ENCODE results near the gene PRKCE.

The PRKCE gene

DNA sequence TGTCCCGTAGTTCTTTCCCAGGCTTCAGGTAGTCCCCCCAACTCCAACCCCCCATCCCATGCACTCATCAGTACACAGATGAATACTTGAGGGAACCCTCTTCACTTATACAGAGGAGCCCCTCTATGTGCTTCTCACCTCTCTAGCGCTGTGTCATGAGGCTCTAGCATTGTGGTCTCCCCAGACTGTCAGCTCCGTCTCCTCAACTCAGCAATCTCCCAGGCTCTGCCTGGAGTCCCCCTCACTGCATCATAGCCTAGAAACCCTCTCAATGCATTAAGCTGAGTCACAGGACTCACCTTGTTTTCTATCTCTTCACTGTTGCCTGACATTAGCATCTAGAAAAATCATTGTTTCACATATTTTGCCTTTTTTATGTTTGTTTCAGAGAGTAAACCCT, 20.2 kb upstream of the PRKCE start:
- no peak for DNase-seq (ENCODE audit: insufficient read length, low spot score)
- FAIRE-seq = no peak

DNA sequence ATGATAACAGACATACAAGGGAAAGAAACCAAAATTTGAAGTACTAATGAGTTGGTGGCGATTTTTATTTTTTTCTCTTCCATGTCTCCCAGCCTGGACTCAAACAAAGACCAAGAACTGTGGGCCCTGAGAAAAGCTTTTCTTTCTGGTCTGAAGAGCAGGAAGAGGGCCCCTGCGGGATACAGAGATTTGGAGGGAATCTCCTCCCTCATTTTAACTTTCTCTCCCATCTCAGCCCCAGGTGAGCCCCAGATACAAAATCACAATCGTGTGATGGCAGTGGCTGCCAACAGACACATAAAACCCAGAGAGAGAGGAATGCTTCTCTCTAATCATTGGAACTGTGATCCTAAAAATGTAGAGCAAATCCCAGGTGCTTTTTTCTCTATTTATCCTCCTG, 19.5 kb upstream of the PRKCE start:
- no peak for FAIRE-seq
- DNase-seq (ENCODE audit: insufficient read length, low spot score) = no peak

DNA sequence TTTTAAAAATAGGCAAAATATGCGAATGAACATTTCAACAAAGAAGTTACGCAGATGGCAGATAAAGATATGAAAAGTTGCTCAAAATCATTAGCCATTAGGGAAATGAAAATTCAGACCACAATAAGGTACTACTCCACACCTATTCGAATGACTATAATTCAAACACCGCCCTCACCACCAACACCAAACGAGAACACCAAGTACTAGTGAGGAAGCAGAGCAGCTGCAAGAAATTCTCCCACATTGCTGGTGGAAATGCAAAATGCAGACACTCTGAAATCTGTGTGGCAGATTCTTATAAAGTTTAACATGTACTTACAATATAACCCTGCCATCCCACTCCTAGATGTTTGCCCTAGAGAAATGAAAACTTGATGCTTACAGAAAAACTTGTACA, 17.3 kb upstream of the PRKCE start:
- DNase-seq (ENCODE audit: insufficient read length, low spot score) (no peak), FAIRE-seq (no peak)

DNA sequence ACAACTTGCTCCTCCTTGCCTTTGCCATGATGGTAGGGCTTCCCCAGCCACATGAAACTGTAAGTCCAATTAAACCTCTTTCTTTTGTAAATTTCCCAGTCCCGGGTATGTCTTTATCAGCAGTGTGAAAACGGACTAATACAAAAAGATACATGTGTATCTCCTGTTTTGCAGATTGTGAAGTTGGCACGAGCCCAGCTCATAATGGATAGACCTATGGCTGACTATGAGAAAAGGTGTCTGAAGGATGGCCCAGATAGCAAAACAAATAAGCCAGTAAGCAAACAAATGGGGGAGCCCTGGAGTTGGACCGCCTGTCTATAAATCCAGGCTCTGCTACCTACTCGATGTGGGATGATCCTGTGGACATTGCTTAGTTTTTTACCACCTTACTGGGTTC, 15.5 kb upstream of the PRKCE start:
- DNase-seq (ENCODE audit: insufficient read length, low spot score) = no peak
- FAIRE-seq = no peak

DNA sequence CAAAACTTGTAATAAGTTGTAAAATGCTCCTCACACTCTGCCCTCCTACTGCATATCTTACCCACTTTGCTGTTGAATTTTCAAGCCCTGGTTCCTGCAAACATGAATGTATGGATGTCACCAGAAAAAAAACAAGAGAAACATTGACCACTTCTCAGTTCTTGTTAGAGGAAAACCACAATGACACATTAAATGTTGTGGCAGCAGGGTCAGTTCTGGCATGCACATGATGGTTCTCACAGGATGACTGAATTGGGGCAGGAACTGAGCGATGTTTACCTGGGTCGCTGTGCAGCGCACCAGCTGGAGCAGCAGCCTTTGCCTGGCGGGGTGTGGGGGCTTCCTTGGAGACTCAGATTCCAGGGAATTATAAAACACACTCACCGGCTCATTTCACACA, 14.0 kb upstream of the PRKCE start:
- DNase-seq (ENCODE audit: insufficient read length, low spot score) (no peak), FAIRE-seq (no peak)

DNA sequence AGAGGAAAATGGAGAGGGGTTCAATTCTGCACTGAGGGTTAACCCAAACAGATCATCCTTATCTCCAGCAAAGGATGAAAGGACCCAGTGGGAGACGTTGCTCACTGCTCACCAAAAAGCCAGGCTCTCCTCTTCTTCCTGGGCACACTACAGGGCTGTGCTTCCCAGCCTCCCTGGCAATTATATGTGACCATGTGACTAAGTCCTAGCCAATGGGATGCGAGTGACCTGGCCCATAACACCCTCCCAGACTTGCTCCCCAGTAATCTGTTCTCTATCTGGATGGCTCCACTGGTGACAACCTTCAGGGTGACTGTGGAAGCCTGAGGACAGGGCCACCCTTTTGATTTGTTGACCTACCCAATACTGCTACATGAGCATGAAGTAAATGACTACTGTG, 10.9 kb upstream of the PRKCE start:
- no peak for FAIRE-seq
- no peak for DNase-seq (ENCODE audit: insufficient read length, low spot score)

DNA sequence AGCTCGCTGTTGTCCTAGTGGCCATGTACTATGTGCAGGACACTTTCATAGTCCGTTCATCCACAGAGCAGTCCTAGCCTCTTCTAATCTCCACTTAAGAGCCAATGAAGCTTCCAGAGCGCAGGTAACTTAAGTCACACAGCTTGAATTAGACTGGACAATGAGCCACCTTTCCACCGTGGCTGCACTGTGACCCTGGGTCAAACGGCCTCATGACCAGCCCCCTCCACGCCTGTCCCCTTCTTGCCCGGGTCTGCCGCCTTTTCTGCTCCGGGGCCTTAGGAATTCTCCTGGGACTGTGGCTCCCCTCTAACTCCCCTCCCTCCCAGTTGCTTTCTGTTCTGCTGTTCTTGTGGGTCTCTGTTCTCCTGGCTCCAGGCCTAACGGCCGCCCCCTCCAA, 8.4 kb upstream of the PRKCE start:
- DNase-seq (ENCODE audit: insufficient read length, low spot score) (no peak), FAIRE-seq (no peak)

DNA sequence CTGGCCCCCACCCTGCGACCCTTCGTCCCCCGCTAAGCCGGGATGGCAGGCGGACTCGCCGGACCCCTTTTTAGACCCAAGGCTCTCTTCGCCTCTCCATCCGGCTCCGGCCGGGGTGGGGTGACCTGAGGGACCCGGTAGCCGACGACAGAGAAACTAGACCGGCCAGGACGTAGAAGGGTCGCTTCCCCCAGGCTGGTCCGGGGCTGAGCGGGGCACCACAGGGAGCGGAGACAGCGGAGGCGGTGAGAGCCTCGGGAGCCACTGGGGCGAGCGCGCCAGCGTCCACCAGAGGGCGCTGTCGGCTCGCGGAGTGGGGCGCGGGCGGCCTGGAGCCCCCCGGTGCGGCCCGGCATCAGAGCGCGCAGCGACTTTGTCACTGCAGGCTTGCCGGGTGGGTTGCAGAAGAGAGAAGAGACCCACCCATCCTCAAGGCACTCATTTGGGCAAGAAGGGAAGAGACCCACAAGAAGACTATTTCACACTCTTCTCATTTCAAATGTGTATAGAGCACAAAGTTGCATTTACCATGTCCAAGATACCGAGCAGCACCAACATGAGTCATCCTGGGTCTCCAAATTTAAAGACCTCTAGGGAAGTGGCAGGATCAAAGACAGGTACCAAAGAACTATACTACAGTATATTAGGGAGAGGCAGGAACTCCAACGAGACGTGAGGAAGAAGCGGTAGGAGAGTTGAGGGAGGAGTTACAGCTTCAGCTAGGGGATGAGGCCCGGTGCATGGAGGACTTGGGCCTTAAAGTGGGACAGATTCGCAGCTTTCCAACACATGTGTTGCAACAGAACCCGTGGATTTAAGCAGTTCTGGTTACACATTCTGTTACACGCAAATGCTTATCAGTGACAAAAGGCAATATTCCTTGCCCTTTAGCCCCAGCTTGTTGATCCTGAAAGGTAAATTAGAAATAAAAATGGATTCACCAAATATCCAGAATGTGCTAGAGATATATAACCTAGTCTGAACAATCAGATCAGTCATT, 7.6 kb upstream of the PRKCE start:
- peak; percentile 94 for FAIRE-seq
- peak; percentile 81 for DNase-seq (ENCODE audit: insufficient read length, low spot score)

DNA sequence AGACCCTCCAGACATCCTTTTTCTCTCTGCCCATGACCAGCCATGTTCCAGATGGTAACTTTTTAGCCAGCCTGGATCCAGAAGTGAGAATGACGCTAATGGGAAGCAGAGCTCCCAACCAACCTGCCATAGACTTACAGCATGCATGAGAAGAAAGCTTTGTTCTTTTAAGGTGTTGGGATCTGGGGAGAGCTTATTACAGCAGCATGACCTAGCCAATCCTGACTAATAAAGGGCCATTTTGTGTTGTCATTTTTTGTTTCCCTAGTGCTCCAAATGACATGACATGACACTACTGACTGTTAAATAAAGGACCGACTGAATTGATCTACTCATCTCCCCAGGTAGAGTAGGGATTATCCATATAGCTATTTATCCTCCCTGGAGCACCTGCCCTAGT, 5.2 kb upstream of the PRKCE start:
- FAIRE-seq = no peak
- DNase-seq (ENCODE audit: insufficient read length, low spot score) = no peak

DNA sequence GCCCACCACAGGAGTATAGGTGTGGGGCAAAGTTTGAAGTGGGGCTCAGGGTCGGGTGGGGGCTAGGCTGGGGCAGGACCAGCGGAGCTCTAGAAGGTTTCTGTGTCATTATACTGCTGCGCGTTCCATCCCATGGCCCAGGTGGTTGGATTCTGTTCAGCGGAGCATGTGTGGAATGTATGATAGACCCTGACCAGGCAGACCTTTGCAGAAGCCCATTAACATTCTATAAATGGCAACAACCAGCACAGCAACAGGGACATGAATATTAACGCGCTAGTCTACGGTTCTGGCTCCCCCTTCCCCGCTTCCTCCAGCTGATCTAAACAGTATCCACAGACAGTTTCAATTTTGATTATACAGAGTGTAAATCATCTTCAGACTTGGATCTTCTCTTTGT, 4.1 kb upstream of the PRKCE start:
- DNase-seq (ENCODE audit: insufficient read length, low spot score) (no peak), FAIRE-seq (no peak)

DNA sequence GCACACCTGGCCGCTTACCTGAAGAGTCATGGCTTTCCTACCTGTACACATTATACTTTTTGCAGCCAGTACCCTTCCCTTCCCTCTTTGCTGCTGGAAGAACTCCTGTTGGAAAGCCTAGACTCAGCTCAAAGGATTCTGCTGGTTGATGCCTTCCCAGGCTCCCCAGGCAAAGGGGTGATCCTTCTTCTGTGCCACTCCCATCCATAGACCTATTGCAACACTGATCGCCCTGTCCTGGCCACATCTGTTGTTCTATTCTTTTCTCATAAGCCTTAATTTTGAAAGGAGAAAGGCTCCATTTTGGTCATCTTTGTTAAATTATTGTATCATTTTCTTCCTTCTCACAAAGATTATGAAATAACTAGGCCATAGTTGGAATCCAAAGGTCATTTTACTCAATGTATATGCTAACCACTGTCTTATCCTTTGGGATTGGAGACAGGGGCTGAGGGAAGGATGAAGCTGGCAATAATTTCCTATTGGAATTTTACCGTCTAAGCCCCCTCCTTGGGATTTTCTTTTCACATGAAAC, 3.4 kb upstream of the PRKCE start:
- FAIRE-seq (no peak), DNase-seq (ENCODE audit: insufficient read length, low spot score) (no peak)

DNA sequence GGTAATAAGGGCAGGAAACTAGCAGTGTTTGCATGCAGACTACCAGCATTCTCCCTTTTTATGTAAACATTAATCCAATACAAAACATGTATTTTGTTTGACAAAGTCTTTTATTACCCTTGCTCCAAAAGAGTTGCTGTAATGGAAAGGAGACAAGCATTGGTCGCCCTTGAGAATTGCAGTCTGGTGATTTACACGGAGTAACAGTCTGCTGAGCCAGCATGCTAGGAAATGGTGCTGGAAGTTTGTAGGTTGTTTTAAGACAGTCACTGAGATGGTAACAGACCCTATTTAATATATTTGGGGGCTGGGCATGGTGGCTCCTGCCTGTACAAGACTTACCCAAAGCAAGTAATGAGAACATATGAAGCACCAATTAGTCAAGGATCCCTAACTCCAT, 2.8 kb upstream of the PRKCE start:
- FAIRE-seq = no peak
- DNase-seq (ENCODE audit: insufficient read length, low spot score) = no peak

DNA sequence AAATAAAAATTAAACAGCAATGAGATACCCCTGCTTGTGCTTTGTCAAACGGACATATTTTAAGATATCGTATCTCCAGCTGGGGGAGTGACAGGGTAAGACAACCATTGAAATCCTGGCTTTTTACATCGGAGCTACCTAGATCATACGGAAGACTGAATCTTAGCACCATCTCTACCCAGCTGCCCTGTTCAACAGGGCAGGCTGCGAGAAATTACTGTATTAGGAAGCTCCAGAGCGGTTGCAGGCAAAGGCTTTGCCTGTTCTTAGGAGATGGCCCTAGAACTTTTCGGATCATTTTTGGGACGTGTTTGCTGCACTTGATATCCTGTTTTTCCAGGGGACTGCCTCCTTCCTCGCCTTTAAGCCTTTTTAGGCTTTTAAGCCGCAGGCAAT, 2.0 kb upstream of the PRKCE start:
- DNase-seq (ENCODE audit: insufficient read length, low spot score) (no peak), FAIRE-seq (no peak)

DNA sequence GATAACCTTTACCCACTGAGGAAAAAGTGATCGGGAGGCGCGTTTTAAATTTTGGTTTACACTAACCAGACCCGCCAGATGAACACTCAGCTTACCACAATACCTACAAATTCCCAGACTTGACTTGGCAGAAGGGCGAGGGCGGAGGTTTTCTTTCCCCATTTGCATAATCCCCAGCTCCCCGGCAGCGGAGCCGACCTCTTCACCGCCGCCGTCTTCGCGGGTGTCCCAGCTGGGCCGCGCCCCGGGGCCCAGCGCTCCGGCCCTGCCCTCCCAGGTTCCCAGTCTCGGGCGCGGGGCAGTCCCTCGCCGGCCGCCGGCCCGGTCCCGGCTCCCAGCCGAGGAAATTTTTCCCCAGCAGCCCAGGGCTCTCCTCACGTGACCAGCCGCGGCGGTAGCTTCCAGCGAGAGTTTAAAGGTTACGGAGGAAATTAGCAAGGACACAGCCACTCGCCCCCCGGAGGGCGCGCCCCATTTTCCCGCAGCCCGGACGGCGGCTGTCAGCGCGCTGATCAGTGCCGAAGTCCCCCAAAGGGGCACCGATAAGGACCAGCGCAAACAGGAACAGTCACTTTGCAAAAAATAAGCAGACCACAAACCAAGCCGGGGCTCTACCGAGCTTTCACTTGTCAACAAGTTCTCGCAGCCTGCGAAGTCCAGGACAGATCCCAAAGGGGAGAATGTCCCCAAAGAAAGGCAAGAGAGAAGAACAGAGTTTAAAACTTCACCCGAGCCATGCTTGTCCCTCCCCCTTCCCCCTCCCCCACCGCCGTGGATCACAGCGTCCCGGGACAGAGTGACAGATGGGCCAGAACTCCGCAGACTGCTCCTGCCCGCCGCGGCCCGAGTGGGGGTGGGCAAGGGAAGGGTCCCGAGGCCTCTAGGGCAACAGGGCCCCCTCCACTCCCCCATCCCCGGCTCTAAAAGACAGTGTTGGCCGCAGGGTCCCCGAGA, 1.3 kb upstream of the PRKCE start:
- no peak for FAIRE-seq
- DNase-seq (ENCODE audit: insufficient read length, low spot score) = peak; percentile 52

DNA sequence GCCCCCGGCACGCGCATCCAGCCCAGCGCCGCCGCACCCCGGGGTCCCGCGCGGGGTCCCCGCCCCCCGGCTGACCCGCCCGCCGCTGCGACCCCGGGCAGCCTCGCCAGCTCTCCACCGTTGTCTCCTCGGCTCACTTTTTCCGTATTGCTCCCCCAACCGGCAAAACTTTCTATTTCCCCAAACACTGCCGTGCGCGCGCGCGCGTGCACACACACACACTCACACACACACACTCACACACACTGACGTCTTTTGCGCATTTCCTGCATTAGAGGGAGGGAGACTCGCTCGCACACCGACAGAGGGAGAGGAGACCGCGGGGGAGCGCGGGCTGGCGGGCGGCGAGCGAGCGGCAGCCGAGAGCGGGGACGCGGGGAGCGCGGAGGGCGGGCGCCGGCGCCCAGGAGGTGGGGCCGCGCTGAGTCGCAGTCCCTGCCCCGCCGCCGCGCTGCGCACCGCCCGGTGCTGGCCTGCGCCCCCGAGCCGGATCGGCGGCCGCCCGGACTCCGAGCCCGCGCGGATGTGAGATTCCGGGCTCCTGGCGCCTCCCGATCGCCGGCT, 542 bp upstream of the PRKCE start:
- peak; percentile 82 for DNase-seq (ENCODE audit: insufficient read length, low spot score)
- peak; percentile 86 for FAIRE-seq

DNA sequence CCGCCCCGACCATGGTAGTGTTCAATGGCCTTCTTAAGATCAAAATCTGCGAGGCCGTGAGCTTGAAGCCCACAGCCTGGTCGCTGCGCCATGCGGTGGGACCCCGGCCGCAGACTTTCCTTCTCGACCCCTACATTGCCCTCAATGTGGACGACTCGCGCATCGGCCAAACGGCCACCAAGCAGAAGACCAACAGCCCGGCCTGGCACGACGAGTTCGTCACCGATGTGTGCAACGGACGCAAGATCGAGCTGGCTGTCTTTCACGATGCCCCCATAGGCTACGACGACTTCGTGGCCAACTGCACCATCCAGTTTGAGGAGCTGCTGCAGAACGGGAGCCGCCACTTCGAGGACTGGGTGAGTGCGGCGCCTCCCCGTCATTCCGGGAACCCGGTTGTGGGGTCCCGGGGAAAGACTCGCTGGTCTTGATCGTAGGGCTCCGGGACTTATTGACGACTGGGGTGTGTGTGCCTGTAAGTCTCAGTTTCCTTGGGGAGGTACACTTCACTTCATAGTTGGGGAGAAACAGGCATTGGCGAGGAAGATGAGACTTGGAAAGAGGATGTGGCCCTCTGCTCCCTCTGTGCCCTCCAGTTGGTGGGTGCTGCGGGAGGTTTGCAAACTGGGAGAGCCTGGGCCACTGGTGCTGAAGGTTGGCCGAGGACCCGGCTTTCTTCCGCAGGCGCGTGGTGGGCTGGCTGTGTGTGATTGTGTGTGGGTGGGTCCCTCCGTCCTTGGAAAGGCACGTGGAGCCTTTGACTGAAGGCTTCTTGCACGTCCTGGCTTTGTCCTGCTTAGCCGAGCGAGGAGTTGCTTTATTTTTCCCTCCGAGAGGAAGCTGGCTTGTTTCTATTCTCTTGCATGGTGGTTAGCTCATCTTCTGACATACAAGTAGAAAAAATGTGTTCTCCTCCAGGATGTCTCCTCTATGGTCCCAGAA, 886 bp downstream of the PRKCE start:
- FAIRE-seq (no peak), DNase-seq (ENCODE audit: insufficient read length, low spot score) (no peak)

DNA sequence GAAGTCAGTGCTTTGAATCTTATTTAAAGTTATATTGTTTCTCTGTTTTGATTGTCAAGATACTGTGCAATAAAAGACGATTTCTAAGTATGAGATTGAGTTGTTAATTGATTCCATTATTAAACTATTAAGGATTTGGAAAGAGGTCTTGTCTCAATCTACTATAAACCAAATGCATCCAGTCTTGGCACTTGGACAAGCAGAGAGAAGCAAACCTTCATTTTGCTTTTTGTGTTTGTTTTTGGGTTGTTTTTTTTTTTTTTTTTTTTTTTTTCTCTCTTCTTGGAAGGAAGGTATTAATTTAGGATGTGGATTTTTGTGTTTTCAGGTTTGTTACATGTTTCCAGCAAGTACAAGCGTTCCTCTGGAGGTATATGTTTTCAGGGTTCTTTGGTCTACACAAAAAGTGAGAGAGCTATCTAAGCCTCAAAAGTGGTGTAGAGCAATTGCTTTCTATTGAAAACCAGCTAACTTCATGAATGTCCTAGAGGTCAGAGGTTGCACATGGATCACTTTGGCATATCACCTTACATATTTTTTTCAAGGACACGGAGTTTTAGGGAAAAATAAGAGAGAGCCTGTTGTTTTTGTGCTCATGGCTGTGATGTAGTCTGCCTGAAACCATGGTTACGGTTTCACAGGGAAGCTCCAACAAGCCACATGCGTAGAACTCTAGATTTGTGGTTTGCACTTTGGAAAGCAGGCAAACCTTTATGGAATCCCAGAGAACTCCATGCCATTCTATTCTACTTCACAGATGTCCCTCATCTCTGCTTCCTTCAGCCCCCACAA, 1.8 kb downstream of the PRKCE start:
- DNase-seq (ENCODE audit: insufficient read length, low spot score) (no peak), FAIRE-seq (no peak)

DNA sequence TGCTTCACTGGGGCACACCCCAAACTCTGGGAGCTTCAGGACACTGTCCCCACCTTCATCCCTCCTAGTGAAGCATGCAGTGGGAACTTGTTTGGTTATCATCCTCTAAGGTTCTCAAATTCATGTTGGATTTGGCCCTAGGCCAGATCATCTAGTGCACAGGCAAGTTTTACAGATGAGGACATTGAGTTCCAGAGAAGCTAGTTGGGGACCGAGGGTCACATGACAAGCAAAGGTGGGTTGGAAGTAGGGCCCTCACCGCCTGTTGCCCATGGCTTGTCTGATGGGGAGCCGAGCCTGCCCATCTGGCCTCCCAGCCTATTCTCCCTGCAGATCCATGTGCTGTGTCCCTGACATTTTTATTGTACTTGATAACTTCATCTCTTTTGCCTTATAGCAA, 2.8 kb downstream of the PRKCE start:
- no peak for DNase-seq (ENCODE audit: insufficient read length, low spot score)
- FAIRE-seq = no peak

DNA sequence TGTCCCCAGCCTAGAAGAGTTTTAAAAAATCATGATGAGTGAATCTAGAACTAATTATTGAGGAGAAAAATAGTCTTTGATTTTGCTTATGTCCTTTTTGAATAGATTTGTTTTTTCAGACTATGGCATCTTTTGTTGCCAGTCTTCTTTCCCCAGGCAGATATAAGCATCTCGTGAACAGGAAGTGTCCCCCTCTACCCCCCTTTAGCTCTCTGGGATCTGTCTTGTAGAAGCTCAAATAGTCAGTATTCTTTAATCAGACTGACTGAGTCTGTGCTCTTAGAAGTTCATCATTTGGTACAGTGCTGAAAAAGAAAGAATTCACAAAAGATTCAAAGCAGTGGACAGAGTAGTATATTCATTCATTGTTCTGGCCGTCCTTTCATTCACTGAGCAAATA, 10.4 kb downstream of the PRKCE start:
- FAIRE-seq = no peak
- no peak for DNase-seq (ENCODE audit: insufficient read length, low spot score)
